Measurements from ENCODE around the gene TRAPPC6A. TPM values are rescaled to one million over a fixed set of nuclear protein-coding genes. Genes with fewer than 3 reads are reported as not detected.

Gene TRAPPC6A
- total and polyA plus RNA-seq, 2 experiments from 2014 or later = 11.2 to 18.8 TPM

- 75 to 83% methylated on average over 3 of the region's 3 CpGs for WGBS, 2 experiments (ENCODE audit: low coverage in 1 of 2, low lambda C conversion rate in 2 of 2, missing lambda C conversion rate in 2 of 2)
- Histone ChIP-seq H3K27ac (no peak overlapping the region), H3K4me1 (ENCODE audit: insufficient read depth) (no peaks in the 10 kb centered on the region), H3K9ac (no peak overlapping the region), H3K4me2 (ENCODE audit: unreplicated experiment) (no peak overlapping the region), H3K4me3 (no peak overlapping the region), H3K79me2 (ENCODE audit: insufficient read depth) (no peaks in the 10 kb centered on the region), H3K36me3 (ENCODE audit: low read depth) (no peaks in the 10 kb centered on the region), H3K27me3 (replicated peaks; ENCODE audit: insufficient read depth) (no peaks in the 10 kb centered on the region), H3K9me2 (ENCODE audit: insufficient read depth) (no peaks in the 10 kb centered on the region), H2AFZ (no peak overlapping the region), H3F3A (ENCODE audit: insufficient read depth) (no peaks in the 10 kb centered on the region), H3K9me3 (ENCODE audit: low read depth) (no peaks in the 10 kb centered on the region), H4K20me1 (ENCODE audit: insufficient read depth) (no peaks in the 10 kb centered on the region)
- in situ Hi-C loops (cut with MboI) = no loop called here
- no peak for DNase-seq
- no peak for TF ChIP-seq EZH2phosphoT487 (IDR thresholded peaks at IDR 0.05; ENCODE audit: insufficient read depth, low read depth)
- TF ChIP-seq EZH2 (IDR thresholded peaks at IDR 0.05; ENCODE audit: insufficient read depth, poor library complexity, severe bottlenecking) = no peak
These were observed 28.3 kb upstream of the TRAPPC6A start for GRCh38 chr19:45206328-45206727.

DNA sequence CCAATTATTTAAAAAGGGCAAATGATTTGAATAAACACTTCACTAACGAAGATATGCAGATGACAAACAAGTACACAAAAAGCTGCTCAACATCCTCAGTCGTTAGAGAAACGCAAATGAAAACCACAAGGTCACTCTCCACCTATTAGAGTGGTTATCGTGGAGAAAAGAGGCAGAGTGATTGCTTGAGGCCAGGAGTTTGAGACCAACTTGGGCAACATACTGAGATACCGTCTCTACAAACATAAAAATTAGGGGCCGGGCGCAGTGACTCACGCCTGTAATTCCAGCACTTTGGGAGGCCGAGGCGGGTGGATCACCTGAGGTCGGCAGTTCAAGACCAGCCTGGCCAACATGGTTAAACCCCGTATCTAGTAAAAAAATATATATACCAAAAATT, 27.8 kb upstream of the TRAPPC6A start:
- no peaks in the 10 kb centered on the region for H3K9me2 ChIP-seq (ENCODE audit: insufficient read depth)
- no peaks in the 10 kb centered on the region for H3F3A ChIP-seq (ENCODE audit: insufficient read depth)
- H3K36me3 ChIP-seq (ENCODE audit: low read depth) = no peaks in the 10 kb centered on the region
- H3K27ac ChIP-seq = no peak overlapping the region
- no peaks in the 10 kb centered on the region for H4K20me1 ChIP-seq (ENCODE audit: insufficient read depth)
- H3K4me3 ChIP-seq = no peak overlapping the region
- in situ Hi-C loops (cut with MboI) = no loop called here
- no peaks in the 10 kb centered on the region for H3K9me3 ChIP-seq (ENCODE audit: low read depth)
- no peak overlapping the region for H3K4me2 ChIP-seq (ENCODE audit: unreplicated experiment)
- no peak for DNase-seq
- H3K4me1 ChIP-seq (ENCODE audit: insufficient read depth) = no peaks in the 10 kb centered on the region
- no peak overlapping the region for H2AFZ ChIP-seq
- no peak overlapping the region for H3K9ac ChIP-seq
- 74 to 75% methylated on average over 12 of the region's 12 CpGs for WGBS, 2 experiments (ENCODE audit: low coverage in 1 of 2, low lambda C conversion rate in 2 of 2, missing lambda C conversion rate in 2 of 2)
- TF ChIP-seq EZH2 (IDR thresholded peaks at IDR 0.05; ENCODE audit: insufficient read depth, poor library complexity, severe bottlenecking) = no peak
- no peak for TF ChIP-seq EZH2phosphoT487 (IDR thresholded peaks at IDR 0.05; ENCODE audit: insufficient read depth, low read depth)
- no peaks in the 10 kb centered on the region for H3K27me3 ChIP-seq (replicated peaks; ENCODE audit: insufficient read depth)
- H3K79me2 ChIP-seq (ENCODE audit: insufficient read depth) = no peaks in the 10 kb centered on the region

DNA sequence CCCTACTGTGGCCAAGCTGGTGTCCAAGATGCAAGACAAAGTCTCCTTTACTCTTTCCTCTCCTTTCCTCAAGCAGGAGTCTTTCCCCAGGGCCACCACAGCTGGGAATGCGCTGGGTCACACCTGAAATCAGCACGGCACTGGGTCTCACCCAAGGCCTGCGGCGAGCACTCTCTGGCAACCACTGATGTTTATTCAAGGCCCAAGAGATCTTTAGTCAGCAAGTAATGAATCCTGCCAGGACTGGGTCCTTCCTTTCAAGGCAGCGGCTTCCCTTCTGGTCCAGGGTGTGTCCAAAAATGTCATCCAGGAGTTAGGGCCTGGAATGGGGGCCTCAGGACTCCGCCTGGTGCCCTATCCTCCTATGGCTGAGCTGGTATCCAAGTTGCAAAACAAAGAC, 24.6 kb upstream of the TRAPPC6A start:
- no peak for TF ChIP-seq EZH2 (IDR thresholded peaks at IDR 0.05; ENCODE audit: insufficient read depth, poor library complexity, severe bottlenecking)
- no peak for TF ChIP-seq EZH2phosphoT487 (IDR thresholded peaks at IDR 0.05; ENCODE audit: insufficient read depth, low read depth)
- Histone ChIP-seq H3K4me3 (no peak overlapping the region), H2AFZ (no peak overlapping the region), H3K27ac (no peak overlapping the region), H3K9ac (no peak overlapping the region), H3K9me2 (ENCODE audit: insufficient read depth) (no peaks in the 10 kb centered on the region), H3K9me3 (ENCODE audit: low read depth) (no peaks in the 10 kb centered on the region), H3K27me3 (replicated peaks; ENCODE audit: insufficient read depth) (no peaks in the 10 kb centered on the region), H3K4me2 (ENCODE audit: unreplicated experiment) (no peak overlapping the region), H3K79me2 (ENCODE audit: insufficient read depth) (no peaks in the 10 kb centered on the region), H3K36me3 (ENCODE audit: low read depth) (no peaks in the 10 kb centered on the region), H4K20me1 (ENCODE audit: insufficient read depth) (no peaks in the 10 kb centered on the region), H3F3A (ENCODE audit: insufficient read depth) (no peaks in the 10 kb centered on the region), H3K4me1 (ENCODE audit: insufficient read depth) (no peaks in the 10 kb centered on the region)
- DNase-seq = no peak
- WGBS, 2 experiments (ENCODE audit: low coverage in 1 of 2, low lambda C conversion rate in 2 of 2, missing lambda C conversion rate in 2 of 2) = 92% methylated on average over 6 of the region's 6 CpGs
- in situ Hi-C loops (cut with MboI) = no loop called here

- in situ Hi-C loops (cut with MboI) = no loop called here
- no peaks in the 10 kb centered on the region for H3K9me3 ChIP-seq (ENCODE audit: low read depth)
- no peak overlapping the region for H2AFZ ChIP-seq
- peaks cover 4% of the 10 kb centered on the region; the same call in 1 of the 2 replicates for H3K4me1 ChIP-seq (ENCODE audit: insufficient read depth)
- no peaks in the 10 kb centered on the region for H3K36me3 ChIP-seq (ENCODE audit: low read depth)
- H3K9ac ChIP-seq = no peak overlapping the region
- TF ChIP-seq EZH2 (IDR thresholded peaks at IDR 0.05; ENCODE audit: insufficient read depth, poor library complexity, severe bottlenecking) (no peak), EZH2phosphoT487 (IDR thresholded peaks at IDR 0.05; ENCODE audit: insufficient read depth, low read depth) (no peak)
- DNase-seq = peak; percentile 55
- H3K4me2 ChIP-seq (ENCODE audit: unreplicated experiment) = no peak overlapping the region
- no peaks in the 10 kb centered on the region for H3K9me2 ChIP-seq (ENCODE audit: insufficient read depth)
- H3K27ac ChIP-seq = no peak overlapping the region
- no peaks in the 10 kb centered on the region for H3K79me2 ChIP-seq (ENCODE audit: insufficient read depth)
- H3K4me3 ChIP-seq = no peak overlapping the region
- H3F3A ChIP-seq (ENCODE audit: insufficient read depth) = no peaks in the 10 kb centered on the region
- H4K20me1 ChIP-seq (ENCODE audit: insufficient read depth) = no peaks in the 10 kb centered on the region
- WGBS, 2 experiments (ENCODE audit: low coverage in 1 of 2, low lambda C conversion rate in 2 of 2, missing lambda C conversion rate in 2 of 2) = 49 to 59% methylated on average over 4 of the region's 4 CpGs
- no peaks in the 10 kb centered on the region for H3K27me3 ChIP-seq (replicated peaks; ENCODE audit: insufficient read depth)
These were observed 22.5 kb upstream of the TRAPPC6A start for GRCh38 chr19:45200568-45200967.

- H2AFZ ChIP-seq = no peak overlapping the region
- peaks cover 4% of the 10 kb centered on the region; the same call in 1 of the 2 replicates for H3K4me1 ChIP-seq (ENCODE audit: insufficient read depth)
- no peaks in the 10 kb centered on the region for H4K20me1 ChIP-seq (ENCODE audit: insufficient read depth)
- no peak overlapping the region for H3K9ac ChIP-seq
- TF ChIP-seq EZH2 (IDR thresholded peaks at IDR 0.05; ENCODE audit: insufficient read depth, poor library complexity, severe bottlenecking) = no peak
- no peak for TF ChIP-seq EZH2phosphoT487 (IDR thresholded peaks at IDR 0.05; ENCODE audit: insufficient read depth, low read depth)
- no peaks in the 10 kb centered on the region for H3K9me3 ChIP-seq (ENCODE audit: low read depth)
- H3K4me3 ChIP-seq = no peak overlapping the region
- H3K9me2 ChIP-seq (ENCODE audit: insufficient read depth) = no peaks in the 10 kb centered on the region
- H3K27ac ChIP-seq = peak overlapping the region; percentile 32; the same call in 1 of the 2 replicates
- in situ Hi-C loops (cut with MboI) = no loop called here
- no peaks in the 10 kb centered on the region for H3K36me3 ChIP-seq (ENCODE audit: low read depth)
- H3K79me2 ChIP-seq (ENCODE audit: insufficient read depth) = no peaks in the 10 kb centered on the region
- H3K4me2 ChIP-seq (ENCODE audit: unreplicated experiment) = no peak overlapping the region
- peak; percentile 80 for DNase-seq
- H3F3A ChIP-seq (ENCODE audit: insufficient read depth) = no peaks in the 10 kb centered on the region
- H3K27me3 ChIP-seq (replicated peaks; ENCODE audit: insufficient read depth) = no peaks in the 10 kb centered on the region
- 6 to 9% methylated on average over 6 of the region's 6 CpGs for WGBS, 2 experiments (ENCODE audit: low coverage in 1 of 2, low lambda C conversion rate in 2 of 2, missing lambda C conversion rate in 2 of 2)
These were observed 17.7 kb upstream of the TRAPPC6A start for GRCh38 chr19:45195764-45196163.
